ENCODE data around the gene ZNF165.

GRCh38 chr6:28053584-28053983 is 26.8 kb upstream of the ZNF165 start:
- TF ChIP-seq FOXM1 (IDR thresholded peaks at IDR 0.05; ENCODE audit: borderline replicate concordance) (no peak), SP1 (IDR thresholded peaks at IDR 0.05) (no peak), FOXK2 (IDR thresholded peaks at IDR 0.05) (no peak), ELF4 (IDR thresholded peaks at IDR 0.05) (no peak)
